OCI-LY1 (cell line): Measurements from ENCODE around the gene KLF4.

Source experiments
- EZH2 ChIP-seq: fragments of 200-600 bp; sonication (generic), shearing (Covaris generic); IDR thresholded peaks from 2 replicates; pipeline ENCODE4 v1.8.0; 2017; ENCODE audit warnings: borderline replicate concordance, mixed run types, mild to moderate bottlenecking, antibody characterized with exemption, low read length, moderate library complexity, mixed read lengths
- TF ChIP-seq, protein P1 (sequence below): fragments of 200-600 bp; sonication (generic), shearing (Covaris generic); IDR thresholded peaks from 2 replicates; pipeline ENCODE4 v1.5.1; 2017; ENCODE audit warnings: mild to moderate bottlenecking, antibody characterized with exemption, low read length, moderate library complexity, mixed read lengths

DNA sequence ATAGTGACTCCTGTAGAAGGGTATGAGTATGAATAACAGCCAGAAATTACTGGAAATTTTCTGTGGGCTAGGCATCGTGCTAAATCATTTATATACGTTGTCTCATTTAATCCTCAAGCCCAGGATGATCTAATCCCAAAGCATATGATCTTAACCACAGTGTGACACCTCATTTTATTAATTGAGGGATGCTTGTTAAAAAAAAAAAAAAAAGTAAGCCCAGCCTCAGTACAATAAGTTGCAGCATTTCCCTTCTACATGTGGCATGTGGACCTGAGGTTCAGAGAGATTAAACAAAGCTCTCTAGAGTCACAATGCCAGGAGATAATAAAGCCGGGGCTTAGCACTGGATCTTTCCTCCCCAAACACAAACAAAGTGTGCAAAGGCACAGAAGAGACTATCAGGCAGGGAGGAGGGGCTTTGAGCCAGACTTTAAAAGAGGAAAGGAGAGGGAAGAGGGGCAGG, 49.5 kb downstream of the KLF4 start:
- TF ChIP-seq, protein P1, sequence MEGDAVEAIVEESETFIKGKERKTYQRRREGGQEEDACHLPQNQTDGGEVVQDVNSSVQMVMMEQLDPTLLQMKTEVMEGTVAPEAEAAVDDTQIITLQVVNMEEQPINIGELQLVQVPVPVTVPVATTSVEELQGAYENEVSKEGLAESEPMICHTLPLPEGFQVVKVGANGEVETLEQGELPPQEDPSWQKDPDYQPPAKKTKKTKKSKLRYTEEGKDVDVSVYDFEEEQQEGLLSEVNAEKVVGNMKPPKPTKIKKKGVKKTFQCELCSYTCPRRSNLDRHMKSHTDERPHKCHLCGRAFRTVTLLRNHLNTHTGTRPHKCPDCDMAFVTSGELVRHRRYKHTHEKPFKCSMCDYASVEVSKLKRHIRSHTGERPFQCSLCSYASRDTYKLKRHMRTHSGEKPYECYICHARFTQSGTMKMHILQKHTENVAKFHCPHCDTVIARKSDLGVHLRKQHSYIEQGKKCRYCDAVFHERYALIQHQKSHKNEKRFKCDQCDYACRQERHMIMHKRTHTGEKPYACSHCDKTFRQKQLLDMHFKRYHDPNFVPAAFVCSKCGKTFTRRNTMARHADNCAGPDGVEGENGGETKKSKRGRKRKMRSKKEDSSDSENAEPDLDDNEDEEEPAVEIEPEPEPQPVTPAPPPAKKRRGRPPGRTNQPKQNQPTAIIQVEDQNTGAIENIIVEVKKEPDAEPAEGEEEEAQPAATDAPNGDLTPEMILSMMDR = no peak
- no peak for TF ChIP-seq EZH2
